COLO668 (cell line): Measurements from ENCODE around the gene PPP1R12C.
A peak's percentile ranks its signal among the peaks of the same experiment; 100 is the strongest.

Source experiments
- DNase-seq: peaks from one replicate; lab custom pipeline; 2025; ENCODE audit not compliant: unreplicated experiment; lab: John Stamatoyannopoulos, UW

The PPP1R12C gene

GRCh38 chr19:55146705-55147273 is 29.4 kb upstream of the PPP1R12C start:
- peak; percentile 37 for DNase-seq

- peak; percentile 27 for DNase-seq
These were observed 28.8 kb upstream of the PPP1R12C start for GRCh38 chr19:55146078-55146704.

GRCh38 chr19:55145232-55145631 is 27.8 kb upstream of the PPP1R12C start:
- DNase-seq = no peak

GRCh38 chr19:55141696-55142095 is 24.3 kb upstream of the PPP1R12C start:
- no peak for DNase-seq

- DNase-seq = no peak
These were observed 20.5 kb upstream of the PPP1R12C start for GRCh38 chr19:55137915-55138314.

- DNase-seq = no peak
These were observed 19.1 kb upstream of the PPP1R12C start for GRCh38 chr19:55136399-55137102.

- no peak for DNase-seq
These were observed 17.3 kb upstream of the PPP1R12C start for GRCh38 chr19:55134736-55135135.

- DNase-seq = no peak
These were observed 16.4 kb upstream of the PPP1R12C start for GRCh38 chr19:55133639-55134444.

- no peak for DNase-seq
These were observed 15.2 kb upstream of the PPP1R12C start for GRCh38 chr19:55132453-55133129.

GRCh38 chr19:55131421-55131820 is 14.0 kb upstream of the PPP1R12C start:
- no peak for DNase-seq

GRCh38 chr19:55119053-55119452 is 1.6 kb upstream of the PPP1R12C start:
- DNase-seq = no peak

GRCh38 chr19:55118401-55118991 is 1.1 kb upstream of the PPP1R12C start:
- DNase-seq = no peak

- peak; percentile 98 for DNase-seq
These were observed 390 bp upstream of the PPP1R12C start for GRCh38 chr19:55117663-55118391.

- DNase-seq = peak; percentile 31
These were observed 1.1 kb downstream of the PPP1R12C start for GRCh38 chr19:55116232-55116858.

- no peak for DNase-seq
These were observed 1.9 kb downstream of the PPP1R12C start for GRCh38 chr19:55115446-55116065.

- DNase-seq = no peak
These were observed 2.8 kb downstream of the PPP1R12C start for GRCh38 chr19:55114566-55115145.

GRCh38 chr19:55113570-55114039 is 3.8 kb downstream of the PPP1R12C start:
- DNase-seq = peak; percentile 12

GRCh38 chr19:55112777-55113569 is 4.5 kb downstream of the PPP1R12C start:
- DNase-seq = no peak
